ENCODE results near the gene MLPH. TPM values are rescaled to one million over a fixed set of nuclear protein-coding genes. Genes with fewer than 3 reads are reported as not detected.

MLPH gene
- total and polyA plus RNA-seq, 4 donors, result 2.3 to 10.1 (median 3.9) TPM

- Histone ChIP-seq H3K27ac (ENCODE audit: low read depth in 1 of 2, low read length in 2 of 2) (no peak overlapping the region), H3K4me1 (ENCODE audit: control insufficient read depth in 1 of 2, insufficient read depth in 2 of 2, low read length in 2 of 2) (peaks cover 0 to 2% of the 10 kb centered on the region in 2 donors), H3K36me3 (ENCODE audit: control insufficient read depth in 1 of 2, insufficient read depth in 2 of 2, low read length in 1 of 2) (no peaks in the 10 kb centered on the region), H3K9me3 (ENCODE audit: control insufficient read depth, low read length) (no peaks in the 10 kb centered on the region), H3K4me3 (ENCODE audit: low read length in 2 of 2) (no peak overlapping the region), H3K27me3 (ENCODE audit: control insufficient read depth in 1 of 2, insufficient read depth in 2 of 2, low read length in 1 of 2) (no peaks in the 10 kb centered on the region)
- DNase-seq, result no peak
- 93% methylated on average over 7 of the region's 7 CpGs for WGBS, 2 donors
- intact Hi-C loops (cut with DNase I), result no loop called here
- ATAC-seq (ENCODE audit: low FRiP score), result no peak
These were observed 6.5 kb upstream of the MLPH start for GRCh38 chr2:237480556-237480955.

- no peaks in the 10 kb centered on the region for H3K36me3 ChIP-seq (ENCODE audit: control insufficient read depth in 1 of 2, insufficient read depth in 2 of 2, low read length in 1 of 2)
- no peak overlapping the region for H3K27ac ChIP-seq (ENCODE audit: low read depth in 1 of 2, low read length in 2 of 2)
- no peaks in the 10 kb centered on the region for H3K27me3 ChIP-seq (ENCODE audit: control insufficient read depth in 1 of 2, insufficient read depth in 2 of 2, low read length in 1 of 2)
- H3K4me3 ChIP-seq (ENCODE audit: low read length in 2 of 2), result no peak overlapping the region
- H3K9me3 ChIP-seq (ENCODE audit: control insufficient read depth, low read length), result no peaks in the 10 kb centered on the region
- ATAC-seq (ENCODE audit: low FRiP score) (no peak), DNase-seq (no peak)
- WGBS, 2 donors, result 95 to 96% methylated on average over 3 of the region's 3 CpGs
- peaks cover 0 to 2% of the 10 kb centered on the region in 2 donors for H3K4me1 ChIP-seq (ENCODE audit: control insufficient read depth in 1 of 2, insufficient read depth in 2 of 2, low read length in 2 of 2)
- intact Hi-C loops (cut with DNase I), result no loop called here
These were observed 6.0 kb upstream of the MLPH start for GRCh38 chr2:237480988-237481525.

- DNase-seq, result peak; percentile 76 to 81
- intact Hi-C loops (cut with DNase I), result no loop called here
- no peak overlapping the region for H3K4me3 ChIP-seq (ENCODE audit: low read length in 2 of 2)
- no peaks in the 10 kb centered on the region for H3K9me3 ChIP-seq (ENCODE audit: control insufficient read depth, low read length)
- peaks cover 0 to 2% of the 10 kb centered on the region in 2 donors for H3K4me1 ChIP-seq (ENCODE audit: control insufficient read depth in 1 of 2, insufficient read depth in 2 of 2, low read length in 2 of 2)
- no peaks in the 10 kb centered on the region for H3K36me3 ChIP-seq (ENCODE audit: control insufficient read depth in 1 of 2, insufficient read depth in 2 of 2, low read length in 1 of 2)
- no peak overlapping the region for H3K27ac ChIP-seq (ENCODE audit: low read depth in 1 of 2, low read length in 2 of 2)
- H3K27me3 ChIP-seq (ENCODE audit: control insufficient read depth in 1 of 2, insufficient read depth in 2 of 2, low read length in 1 of 2), result no peaks in the 10 kb centered on the region
- WGBS, 2 donors, result 67 to 74% methylated on average over 6 of the region's 6 CpGs
- ATAC-seq (ENCODE audit: low FRiP score), result peak; percentile 77
These were observed 4.6 kb upstream of the MLPH start for GRCh38 chr2:237482485-237482884.

GRCh38 chr2:237483018-237483731 lies 3.9 kb upstream of the MLPH start:
- peaks cover 0 to 2% of the 10 kb centered on the region in 2 donors for H3K4me1 ChIP-seq (ENCODE audit: control insufficient read depth in 1 of 2, insufficient read depth in 2 of 2, low read length in 2 of 2)

GRCh38 chr2:237485304-237485703 lies 1.7 kb upstream of the MLPH start:
- Histone ChIP-seq H3K36me3 (ENCODE audit: control insufficient read depth in 1 of 2, insufficient read depth in 2 of 2, low read length in 1 of 2) (no peaks in the 10 kb centered on the region), H3K27ac (ENCODE audit: low read depth in 1 of 2, low read length in 2 of 2) (no peak overlapping the region), H3K4me3 (ENCODE audit: low read length in 2 of 2) (no peak overlapping the region), H3K9me3 (ENCODE audit: control insufficient read depth, low read length) (no peaks in the 10 kb centered on the region), H3K4me1 (ENCODE audit: control insufficient read depth in 1 of 2, insufficient read depth in 2 of 2, low read length in 2 of 2) (no peaks in the 10 kb centered on the region), H3K27me3 (ENCODE audit: control insufficient read depth in 1 of 2, insufficient read depth in 2 of 2, low read length in 1 of 2) (no peaks in the 10 kb centered on the region)
- WGBS, 2 donors, result 92 to 96% methylated on average over 1 of the region's 1 CpG
- intact Hi-C loops (cut with DNase I), result no loop called here
- ATAC-seq (ENCODE audit: low FRiP score), result no peak
- DNase-seq, result no peak

More at GRCh38 chr2:237483018-237483731, 3.9 kb upstream of the MLPH start:
- no peaks in the 10 kb centered on the region for H3K36me3 ChIP-seq (ENCODE audit: control insufficient read depth in 1 of 2, insufficient read depth in 2 of 2, low read length in 1 of 2)
- intact Hi-C loops (cut with DNase I), result no loop called here
- peak in 1 of 2 donors; percentile 57 for DNase-seq
- no peaks in the 10 kb centered on the region for H3K9me3 ChIP-seq (ENCODE audit: control insufficient read depth, low read length)
- H3K27me3 ChIP-seq (ENCODE audit: control insufficient read depth in 1 of 2, insufficient read depth in 2 of 2, low read length in 1 of 2), result no peaks in the 10 kb centered on the region
- no peak overlapping the region for H3K27ac ChIP-seq (ENCODE audit: low read depth in 1 of 2, low read length in 2 of 2)
- ATAC-seq (ENCODE audit: low FRiP score), result no peak
- H3K4me3 ChIP-seq (ENCODE audit: low read length in 2 of 2), result no peak overlapping the region
- WGBS, 2 donors, result 76 to 83% methylated on average over 9 of the region's 9 CpGs

- no peak for ATAC-seq (ENCODE audit: low FRiP score)
- no peak overlapping the region for H3K4me3 ChIP-seq (ENCODE audit: low read length in 2 of 2)
- no peak overlapping the region for H3K27ac ChIP-seq (ENCODE audit: low read depth in 1 of 2, low read length in 2 of 2)
- intact Hi-C loops (cut with DNase I), result no loop called here
- DNase-seq, result no peak
- no peaks in the 10 kb centered on the region for H3K36me3 ChIP-seq (ENCODE audit: control insufficient read depth in 1 of 2, insufficient read depth in 2 of 2, low read length in 1 of 2)
- H3K27me3 ChIP-seq (ENCODE audit: control insufficient read depth in 1 of 2, insufficient read depth in 2 of 2, low read length in 1 of 2), result no peaks in the 10 kb centered on the region
- no peaks in the 10 kb centered on the region for H3K4me1 ChIP-seq (ENCODE audit: control insufficient read depth in 1 of 2, insufficient read depth in 2 of 2, low read length in 2 of 2)
- H3K9me3 ChIP-seq (ENCODE audit: control insufficient read depth, low read length), result no peaks in the 10 kb centered on the region
These were observed 1.2 kb upstream of the MLPH start for GRCh38 chr2:237485844-237486243.

GRCh38 chr2:237486334-237486818 lies 675 bp upstream of the MLPH start:
- no peak overlapping the region for H3K27ac ChIP-seq (ENCODE audit: low read depth in 1 of 2, low read length in 2 of 2)
- WGBS, 2 donors, result 3 to 5% methylated on average over 36 of the region's 36 CpGs
- no peaks in the 10 kb centered on the region for H3K4me1 ChIP-seq (ENCODE audit: control insufficient read depth in 1 of 2, insufficient read depth in 2 of 2, low read length in 2 of 2)
- intact Hi-C loops (cut with DNase I), result no loop called here
- no peaks in the 10 kb centered on the region for H3K27me3 ChIP-seq (ENCODE audit: control insufficient read depth in 1 of 2, insufficient read depth in 2 of 2, low read length in 1 of 2)
- DNase-seq (peak in 1 of 2 donors; percentile 68), ATAC-seq (ENCODE audit: low FRiP score) (peak; percentile 26)
- H3K36me3 ChIP-seq (ENCODE audit: control insufficient read depth in 1 of 2, insufficient read depth in 2 of 2, low read length in 1 of 2), result no peaks in the 10 kb centered on the region
- H3K9me3 ChIP-seq (ENCODE audit: control insufficient read depth, low read length), result peaks cover 2% of the 10 kb centered on the region
- peak overlapping the region in 1 of 2 donors; percentile 12 for H3K4me3 ChIP-seq (ENCODE audit: low read length in 2 of 2)

GRCh38 chr2:237487496-237487895 lies 445 bp downstream of the MLPH start:
- intact Hi-C loops (cut with DNase I), result no loop called here
- peak; percentile 21 for ATAC-seq (ENCODE audit: low FRiP score)
- WGBS, 2 donors, result 44 to 50% methylated on average over 14 of the region's 14 CpGs
- Histone ChIP-seq H3K36me3 (ENCODE audit: control insufficient read depth in 1 of 2, insufficient read depth in 2 of 2, low read length in 1 of 2) (no peaks in the 10 kb centered on the region), H3K27ac (ENCODE audit: low read depth in 1 of 2, low read length in 2 of 2) (no peak overlapping the region), H3K27me3 (ENCODE audit: control insufficient read depth in 1 of 2, insufficient read depth in 2 of 2, low read length in 1 of 2) (no peaks in the 10 kb centered on the region), H3K4me3 (ENCODE audit: low read length in 2 of 2) (peak overlapping the region in 1 of 2 donors; percentile 12), H3K4me1 (ENCODE audit: control insufficient read depth in 1 of 2, insufficient read depth in 2 of 2, low read length in 2 of 2) (no peaks in the 10 kb centered on the region), H3K9me3 (ENCODE audit: control insufficient read depth, low read length) (peaks cover 6% of the 10 kb centered on the region)
- peak in 1 of 2 donors; percentile 68 for DNase-seq

- peaks cover 6% of the 10 kb centered on the region for H3K9me3 ChIP-seq (ENCODE audit: control insufficient read depth, low read length)
- H3K27me3 ChIP-seq (ENCODE audit: control insufficient read depth in 1 of 2, insufficient read depth in 2 of 2, low read length in 1 of 2), result no peaks in the 10 kb centered on the region
- no peak overlapping the region for H3K27ac ChIP-seq (ENCODE audit: low read depth in 1 of 2, low read length in 2 of 2)
- no peak overlapping the region for H3K4me3 ChIP-seq (ENCODE audit: low read length in 2 of 2)
- H3K36me3 ChIP-seq (ENCODE audit: control insufficient read depth in 1 of 2, insufficient read depth in 2 of 2, low read length in 1 of 2), result no peaks in the 10 kb centered on the region
- 94 to 96% methylated on average over 6 of the region's 6 CpGs for WGBS, 2 donors
- intact Hi-C loops (cut with DNase I), result no loop called here
- ATAC-seq (ENCODE audit: low FRiP score) (no peak), DNase-seq (peak in 1 of 2 donors; percentile 41)
- H3K4me1 ChIP-seq (ENCODE audit: control insufficient read depth in 1 of 2, insufficient read depth in 2 of 2, low read length in 2 of 2), result no peaks in the 10 kb centered on the region
These were observed 1.2 kb downstream of the MLPH start for GRCh38 chr2:237488295-237488694.
